GM19455 (cell line): ENCODE measurements around the gene IFT80.
A peak's percentile ranks its signal among the peaks of the same experiment; 100 is the strongest.

Source experiments
- ATAC-seq: cut with Tn5 transposase; IDR thresholded peaks from one replicate; pipeline ENCODE4 v1.9.1; 2021; ENCODE audit not compliant: unreplicated experiment

IFT80 gene

DNA sequence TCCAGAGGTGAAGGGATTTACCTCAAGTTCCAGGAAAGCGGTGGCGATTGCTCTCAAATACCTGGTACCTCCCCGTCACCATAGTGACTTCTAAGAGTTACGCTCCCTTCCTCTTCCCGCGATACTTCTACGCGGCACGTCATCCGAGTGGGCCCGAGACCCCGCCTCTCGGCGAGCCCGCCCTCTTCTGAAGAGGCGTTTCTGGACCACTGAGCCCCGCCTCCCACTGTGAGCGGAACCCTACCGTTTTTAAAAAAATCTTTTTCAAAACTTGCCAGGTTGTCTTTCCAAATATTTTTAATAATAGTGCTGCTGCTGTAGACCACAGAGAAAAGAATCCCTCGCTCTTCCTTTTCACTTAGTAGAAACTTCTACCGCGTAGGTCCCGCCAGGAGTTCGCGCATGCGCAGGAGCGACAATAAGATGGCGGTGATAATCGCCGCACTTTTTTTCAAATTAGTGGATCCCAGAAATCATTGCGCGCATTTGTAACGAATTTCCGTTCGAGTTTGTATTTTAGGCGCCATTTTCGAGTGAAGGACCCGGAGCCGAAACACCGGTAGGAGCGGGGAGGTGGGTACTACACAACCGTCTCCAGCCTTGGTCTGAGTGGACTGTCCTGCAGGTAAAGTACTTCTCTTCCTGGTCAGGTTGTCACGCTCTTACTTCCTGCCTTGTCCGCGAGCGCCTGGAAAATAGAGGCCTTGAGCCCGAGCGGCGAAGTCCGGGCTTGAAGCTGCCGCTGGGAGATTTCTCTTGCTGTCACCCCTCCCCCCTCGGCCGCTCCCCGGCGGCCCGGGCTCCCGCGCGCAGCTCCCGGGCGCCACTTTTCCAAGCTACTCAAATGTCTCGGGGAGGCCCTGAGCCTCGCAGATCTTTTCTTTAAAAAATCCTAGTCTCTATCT lies at the start of gene IFT80, which contains the start of gene SMC4:
Gene IFT80, minus strand, starts transcription at position 101 of the 905 bp plus-strand sequence. CDS start 14,625 bp downstream, outside the sequence.
Gene SMC4, plus strand, starts transcription at position 526 of the 905 bp plus-strand sequence. CDS start 1,177 bp downstream, outside the sequence.
- peak; percentile 93 for ATAC-seq

DNA sequence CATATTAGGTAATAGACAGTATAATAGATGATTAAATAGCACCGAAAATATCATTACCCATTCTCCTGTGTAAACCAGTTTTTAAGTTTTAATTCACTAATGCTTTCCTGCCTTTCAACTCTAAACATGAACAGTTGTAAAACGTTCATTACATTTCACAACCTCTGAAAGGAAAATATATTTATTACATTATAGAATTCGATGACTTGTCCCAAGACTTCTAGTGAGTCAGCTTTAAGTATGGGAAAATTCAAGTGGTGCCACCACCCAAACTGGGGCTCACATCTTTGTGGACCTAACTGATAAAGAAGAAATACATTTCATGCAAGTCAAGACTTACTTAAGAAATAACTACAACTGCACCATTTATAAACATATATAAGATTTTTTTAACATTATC lies 48.5 kb upstream of the IFT80 start:
- ATAC-seq: no peak

DNA sequence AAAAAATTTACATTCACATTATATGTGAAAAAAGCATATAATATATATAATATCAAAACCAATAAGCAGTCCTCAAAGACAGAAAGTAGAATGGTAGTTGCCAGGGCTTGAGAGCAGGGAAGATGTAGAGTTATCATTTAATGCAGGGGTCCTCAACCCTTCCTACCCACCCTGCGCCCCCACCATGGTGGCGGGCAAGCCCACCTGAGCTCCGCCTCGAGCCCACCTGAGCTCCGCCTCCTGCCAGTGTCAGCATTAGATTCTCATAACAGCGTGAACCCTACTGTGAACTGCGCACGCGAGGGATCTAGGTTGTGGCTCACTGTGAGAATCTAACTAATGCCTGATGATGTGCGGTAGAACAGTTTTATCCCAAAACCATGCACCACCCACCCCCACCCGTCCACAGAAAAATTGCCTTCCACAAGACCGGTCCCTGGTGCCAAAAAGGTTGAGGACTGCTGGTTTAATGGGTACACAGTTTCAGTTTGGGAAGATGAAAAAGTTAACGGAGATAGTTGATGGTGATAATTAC lies 47.6 kb upstream of the IFT80 start:
- ATAC-seq: no peak

DNA sequence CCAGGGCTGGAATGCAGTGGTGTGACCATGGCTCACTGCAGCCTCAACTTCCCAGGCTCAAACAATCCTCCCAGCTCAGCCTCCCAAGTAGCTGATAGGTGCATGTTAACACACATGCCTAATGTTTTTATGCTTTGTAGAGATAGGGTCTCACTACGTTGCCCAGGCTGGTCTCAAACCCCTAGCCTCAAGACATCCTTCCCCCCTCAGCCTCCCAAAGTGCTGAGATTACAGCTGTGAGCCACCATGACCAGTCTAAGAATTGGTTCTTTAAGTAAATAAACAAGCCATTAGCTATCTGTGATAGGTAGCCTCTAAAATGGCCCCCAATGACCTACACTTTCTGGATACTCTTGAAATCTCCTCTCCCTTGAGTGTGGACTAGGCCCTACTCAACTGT lies 46.8 kb upstream of the IFT80 start:
- ATAC-seq: no peak

DNA sequence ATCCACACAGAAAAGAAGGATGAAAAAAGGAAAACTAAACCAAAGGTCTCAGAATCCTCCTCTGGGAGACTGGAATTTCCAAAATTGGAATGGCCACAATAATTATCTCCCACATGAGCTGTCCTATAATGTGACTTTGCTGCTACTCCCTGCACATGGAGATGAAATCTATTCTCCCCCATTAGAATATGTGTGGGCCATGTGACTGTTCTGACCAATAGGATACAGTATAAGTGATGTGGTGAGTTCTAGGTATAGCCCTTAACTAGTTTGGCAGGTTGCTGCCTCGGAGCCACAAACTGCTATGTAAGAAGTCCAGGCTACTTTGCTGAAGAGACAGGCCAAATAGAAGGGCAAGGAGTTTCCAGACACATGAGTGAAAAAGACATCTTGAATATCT lies 45.4 kb upstream of the IFT80 start:
- no peak for ATAC-seq

DNA sequence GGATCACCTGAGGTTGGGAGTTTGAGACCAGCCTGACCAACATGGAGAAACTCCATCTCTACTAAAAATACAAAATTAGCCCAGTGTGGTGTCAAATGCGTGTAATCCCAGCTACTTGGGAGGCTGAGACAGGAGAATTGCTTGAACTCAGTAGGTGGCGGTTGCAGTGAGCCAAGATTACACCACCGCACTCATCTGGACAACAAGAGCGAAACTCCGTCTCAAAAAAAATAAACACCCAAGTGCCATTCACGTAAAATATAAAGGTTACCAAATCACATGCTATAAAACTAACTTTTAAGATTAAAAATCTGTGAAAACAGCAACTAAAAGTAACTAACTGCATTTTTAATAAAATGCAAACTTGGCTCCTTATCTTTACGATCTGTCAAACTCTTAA lies 41.7 kb upstream of the IFT80 start:
- ATAC-seq: no peak

DNA sequence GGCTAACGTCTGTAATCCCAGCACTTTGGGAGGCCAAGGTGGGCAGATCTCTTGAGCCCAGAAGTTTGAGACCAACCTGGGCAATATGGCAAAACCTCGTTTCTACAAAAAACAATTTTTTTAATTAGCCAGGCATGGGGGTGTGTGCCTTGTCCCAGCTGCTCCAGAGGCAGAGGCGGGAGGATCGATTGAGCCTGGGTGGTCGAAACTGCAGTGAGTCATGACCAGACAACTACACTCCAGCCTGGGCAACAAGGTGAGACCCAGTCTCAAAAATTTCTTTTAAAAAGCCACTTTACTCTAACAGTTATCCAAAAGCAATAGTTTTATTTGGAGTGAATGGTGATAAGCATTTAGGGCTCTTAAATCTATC lies 38.0 kb upstream of the IFT80 start:
- no peak for ATAC-seq

DNA sequence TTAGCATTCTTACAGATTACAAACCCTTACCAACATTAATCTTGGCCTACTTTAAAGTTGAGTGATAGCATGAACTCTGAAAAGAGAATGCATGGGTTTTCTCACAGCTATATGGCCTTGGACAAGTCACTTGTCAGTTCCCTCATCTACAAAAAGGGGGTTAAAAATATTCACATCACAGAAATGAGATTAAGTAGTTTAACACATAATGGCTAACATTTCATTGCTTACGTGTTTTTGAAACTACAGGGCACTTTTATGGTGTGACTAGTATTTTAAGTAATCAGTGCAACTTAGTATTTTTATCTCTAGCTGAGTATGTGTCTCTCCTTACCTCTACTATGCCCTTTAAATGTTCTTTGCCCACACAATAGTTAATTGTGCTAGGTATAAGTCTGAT lies 36.7 kb upstream of the IFT80 start:
- no peak for ATAC-seq

DNA sequence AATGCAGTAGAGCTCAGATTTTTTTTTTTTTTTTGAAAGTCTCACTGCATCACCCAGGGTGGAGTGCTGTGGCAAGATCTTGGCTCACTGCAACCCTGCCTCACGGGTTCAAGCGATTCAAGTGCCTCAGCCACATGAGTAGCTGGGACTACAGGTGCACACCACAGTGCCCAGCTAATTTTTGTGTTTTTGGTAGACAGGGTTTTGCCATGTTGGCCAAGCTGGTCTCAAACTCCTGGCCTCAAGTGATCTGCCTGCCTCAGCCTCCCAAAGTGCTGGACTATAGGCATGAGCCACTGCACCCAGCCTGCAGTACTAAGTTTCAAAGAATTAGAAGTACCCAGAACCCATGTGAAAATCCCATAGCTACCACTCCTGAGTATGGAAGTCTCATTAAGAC lies 36.1 kb upstream of the IFT80 start:
- ATAC-seq: no peak

DNA sequence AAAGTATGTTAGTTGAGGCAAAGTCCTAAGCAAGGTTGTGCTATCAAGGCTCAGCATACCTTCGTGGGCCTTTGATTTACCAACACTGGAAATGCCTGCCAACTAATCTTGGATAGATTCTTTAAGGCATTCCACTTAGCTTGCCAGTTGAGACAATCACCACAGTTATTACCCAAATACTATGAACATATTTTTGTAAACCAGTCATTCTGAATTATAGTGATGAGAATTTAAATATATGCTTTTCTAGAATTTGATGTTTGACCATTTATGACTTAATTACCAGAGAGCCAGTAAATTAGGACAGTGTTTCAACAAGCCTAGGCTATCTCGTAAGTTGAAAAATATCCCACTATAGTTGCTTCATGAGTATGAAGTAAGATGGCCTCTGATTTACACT lies 35.0 kb upstream of the IFT80 start:
- no peak for ATAC-seq

DNA sequence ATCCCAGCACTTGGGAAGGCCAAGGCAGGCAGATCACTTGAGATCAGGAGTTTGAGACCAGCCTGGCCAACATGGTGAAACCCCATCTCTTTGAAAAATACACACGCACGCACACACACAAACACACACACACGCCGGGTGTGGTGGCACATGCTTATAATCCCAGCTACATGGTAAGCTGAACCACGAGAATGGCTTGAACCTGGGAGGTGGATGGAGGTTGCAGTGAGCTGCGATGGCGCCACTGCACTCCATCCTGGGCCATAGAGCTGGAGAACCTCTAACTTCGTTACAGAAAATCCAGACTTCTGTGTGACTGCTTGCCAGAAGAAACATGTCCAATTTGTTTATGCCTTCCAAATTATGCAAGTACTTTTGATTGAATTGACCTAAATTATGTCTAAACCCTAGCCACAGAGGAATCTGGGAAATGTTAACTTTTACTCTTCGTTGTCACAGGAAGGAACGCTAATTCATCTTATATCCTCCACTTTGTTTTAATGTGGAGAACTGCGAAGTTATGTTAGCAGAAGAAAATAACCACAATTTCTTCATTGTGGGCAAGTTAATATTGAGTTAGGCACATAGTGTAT lies 28.9 kb upstream of the IFT80 start:
- no peak for ATAC-seq

DNA sequence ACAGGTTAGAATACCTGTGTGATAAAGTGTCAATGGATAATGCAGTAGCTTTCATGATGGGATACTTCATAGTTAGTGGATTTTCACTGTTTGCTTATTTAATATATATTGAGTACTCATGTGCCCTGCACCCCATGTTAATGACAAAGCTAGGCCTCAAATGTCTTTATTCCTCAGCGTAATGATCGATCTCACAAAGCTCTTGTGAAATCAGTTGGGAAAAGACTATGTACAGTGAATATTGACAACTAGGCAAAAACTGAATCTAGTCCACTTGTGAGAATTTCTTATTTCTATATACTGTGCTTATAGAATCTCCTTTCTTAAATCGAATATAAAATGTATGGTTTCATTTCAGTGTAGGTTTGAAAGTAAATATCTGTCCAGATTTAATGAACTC lies 18.3 kb upstream of the IFT80 start:
- no peak for ATAC-seq

DNA sequence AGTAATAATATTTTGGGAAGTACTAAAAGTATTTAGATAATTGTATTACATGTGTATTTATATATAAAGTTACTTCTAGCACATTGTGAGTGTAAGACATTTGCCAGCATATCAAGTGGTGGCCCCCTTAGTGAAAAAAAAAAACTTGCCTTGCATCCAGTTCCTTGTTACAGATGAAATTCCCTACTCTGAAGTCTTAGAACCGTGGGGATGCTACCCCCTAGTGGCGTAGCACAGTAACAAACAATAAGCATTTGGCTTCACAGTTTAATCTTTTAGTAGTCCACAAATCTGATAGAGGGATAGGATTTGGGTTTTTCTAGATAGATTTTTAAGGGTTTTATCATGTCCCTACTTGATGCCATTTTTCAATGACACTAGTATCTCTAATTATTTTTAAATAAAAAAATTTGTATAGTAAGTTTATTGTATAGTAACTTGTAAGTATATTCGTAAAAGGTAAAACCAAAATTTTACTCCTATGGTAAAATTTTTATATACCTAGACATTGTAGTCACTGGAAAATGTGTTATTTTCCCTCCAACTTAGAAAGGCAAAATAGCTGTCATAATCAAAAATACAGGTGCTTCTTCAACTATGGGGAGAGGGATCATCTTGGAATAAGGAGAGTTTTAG lies 14.7 kb upstream of the IFT80 start:
- peak; percentile 69 for ATAC-seq

DNA sequence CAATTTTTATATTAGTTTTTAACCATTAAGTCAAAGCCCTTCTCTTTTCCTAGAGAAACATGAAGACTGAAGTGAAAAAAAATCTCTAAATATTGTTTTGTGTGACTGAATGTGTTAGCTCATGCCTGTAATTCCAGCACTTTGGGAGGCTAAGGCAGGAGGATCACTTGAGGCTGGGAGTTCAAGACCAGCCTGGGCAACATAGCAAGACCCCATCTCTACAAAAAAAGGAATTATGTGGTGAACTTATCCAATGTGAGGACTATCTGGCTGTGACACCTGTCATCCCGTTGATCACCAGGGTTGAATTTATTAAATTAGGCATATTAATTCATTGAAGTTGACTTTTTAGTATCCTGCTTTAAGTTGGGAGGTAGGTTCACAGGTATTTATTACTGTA lies 13.5 kb upstream of the IFT80 start:
- ATAC-seq: no peak

DNA sequence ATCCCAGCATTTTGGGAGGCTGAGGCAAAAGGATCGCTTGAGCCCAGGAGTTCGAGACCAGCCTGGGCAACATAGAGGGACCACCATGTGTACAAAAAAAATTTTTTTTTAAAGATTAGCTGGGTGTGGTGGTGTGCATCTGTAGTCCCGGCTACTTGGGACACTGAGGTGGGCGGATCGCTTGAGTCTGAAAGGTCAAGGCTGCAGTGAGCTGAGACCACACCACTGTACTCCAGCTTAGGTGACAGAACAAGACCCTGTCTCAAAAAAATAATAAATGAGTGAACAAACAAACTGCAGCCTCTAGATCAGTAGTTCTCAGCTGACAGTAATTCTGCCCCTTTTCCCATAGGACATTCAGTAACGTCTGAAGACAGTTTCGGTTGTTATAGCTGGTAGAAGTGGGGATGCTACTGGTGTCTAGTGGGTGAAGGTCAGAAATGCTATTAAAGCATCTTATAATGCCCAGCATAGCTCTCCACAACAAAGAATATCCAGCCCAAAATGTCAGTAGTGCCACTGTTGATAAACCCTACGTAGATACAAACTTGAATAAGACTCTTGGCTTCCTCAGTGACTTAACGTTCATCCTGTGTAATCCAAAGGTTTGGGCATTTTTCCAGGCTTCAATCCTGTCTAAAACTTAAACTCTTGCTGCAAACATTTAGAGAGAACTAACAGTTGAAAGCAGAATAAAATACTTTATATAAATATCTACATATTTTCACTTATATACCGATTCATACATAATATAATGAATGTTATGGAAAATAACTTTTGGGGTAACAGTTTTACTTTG lies 11.0 kb upstream of the IFT80 start:
- ATAC-seq: no peak

DNA sequence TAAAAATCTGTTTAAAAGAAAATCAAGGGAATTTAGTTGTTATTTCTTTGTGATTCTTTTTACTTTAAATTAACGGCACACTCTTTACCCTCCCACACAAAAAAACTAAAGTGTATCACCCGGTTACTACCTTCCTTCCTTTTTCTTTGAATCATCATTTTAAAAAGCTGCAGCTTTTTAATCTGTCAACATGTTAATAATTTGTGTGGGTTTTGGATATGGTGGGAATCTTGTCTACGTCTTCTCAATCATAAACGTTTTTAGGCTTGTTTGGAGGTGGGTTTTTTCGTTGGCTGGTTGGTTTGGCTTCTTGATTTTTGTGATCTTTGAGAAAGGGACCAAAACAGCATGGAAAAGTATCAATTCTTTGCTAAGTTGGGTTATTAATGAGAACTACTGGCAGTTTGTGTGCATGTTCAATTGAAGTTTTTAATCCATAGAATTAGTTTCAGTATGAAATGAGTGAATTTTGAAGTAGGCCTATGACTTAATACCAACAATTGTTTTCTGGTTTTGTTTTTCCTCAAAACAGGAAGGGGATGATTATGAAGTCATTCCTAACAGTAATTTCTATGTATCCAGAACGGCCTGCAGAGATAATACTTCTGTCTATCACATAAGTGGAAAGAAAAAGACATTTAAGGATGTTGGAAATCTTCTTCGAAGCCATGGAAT lies 4.9 kb upstream of the IFT80 start:
- no peak for ATAC-seq

DNA sequence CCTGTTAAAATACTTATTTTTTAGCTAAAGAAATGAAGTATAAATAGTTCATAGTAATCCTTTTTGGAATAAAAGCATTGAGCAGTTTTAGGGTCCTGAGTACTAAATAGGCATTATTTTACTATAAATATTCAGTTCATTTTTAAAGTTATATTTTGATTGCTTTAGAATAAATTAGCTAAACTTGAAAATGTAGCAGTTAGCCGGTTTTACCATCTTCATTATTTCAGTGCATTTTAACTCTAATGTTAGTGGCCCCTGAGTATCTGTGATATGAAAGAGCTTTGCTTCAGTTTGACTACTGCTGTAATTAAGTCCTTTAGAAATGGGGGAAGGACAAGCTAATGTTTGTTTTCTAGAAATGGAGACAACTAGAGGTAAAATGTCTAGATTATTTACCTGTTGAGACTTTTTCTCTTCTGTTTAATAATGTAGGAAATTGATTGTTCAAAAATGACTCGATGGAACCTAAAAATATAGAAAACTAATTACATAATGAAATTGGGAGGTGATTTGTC lies 4.1 kb upstream of the IFT80 start:
- no peak for ATAC-seq

DNA sequence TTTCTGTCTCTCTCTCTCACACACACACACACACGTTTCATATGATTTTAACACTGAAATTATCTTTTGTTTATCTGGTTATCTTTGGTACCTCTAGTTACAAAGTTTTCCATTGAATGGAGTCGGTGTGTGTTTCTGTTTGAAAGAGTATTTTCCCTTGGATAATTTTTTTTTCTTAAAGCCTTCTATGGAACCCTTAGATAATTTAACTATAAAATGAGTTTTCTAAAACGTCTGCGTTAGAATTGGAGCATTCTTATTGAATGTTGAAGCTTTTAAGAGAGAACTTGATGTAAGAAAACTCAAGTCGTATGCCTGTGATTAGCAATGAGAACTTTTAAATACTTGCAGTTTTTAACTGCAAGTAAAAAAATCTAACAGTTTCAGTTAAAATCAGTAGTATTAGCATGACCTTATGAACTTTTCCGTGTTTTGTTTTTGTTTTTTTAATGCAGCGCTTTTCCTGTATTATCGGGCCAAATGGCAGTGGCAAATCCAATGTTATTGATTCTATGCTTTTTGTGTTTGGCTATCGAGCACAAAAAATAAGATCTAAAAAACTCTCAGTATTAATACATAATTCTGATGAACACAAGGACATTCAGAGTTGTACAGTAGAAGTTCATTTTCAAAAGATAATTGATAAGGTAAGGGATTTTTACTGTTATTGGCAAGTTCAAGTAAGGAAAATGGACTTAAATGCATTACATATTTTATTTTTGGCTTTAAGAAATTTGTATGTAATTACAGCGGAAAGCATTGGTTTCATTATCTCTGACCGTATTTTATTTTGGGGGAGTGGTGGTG lies 3.4 kb upstream of the IFT80 start:
- no peak for ATAC-seq
